ENCODE data around the gene SLC5A3.

DNA sequence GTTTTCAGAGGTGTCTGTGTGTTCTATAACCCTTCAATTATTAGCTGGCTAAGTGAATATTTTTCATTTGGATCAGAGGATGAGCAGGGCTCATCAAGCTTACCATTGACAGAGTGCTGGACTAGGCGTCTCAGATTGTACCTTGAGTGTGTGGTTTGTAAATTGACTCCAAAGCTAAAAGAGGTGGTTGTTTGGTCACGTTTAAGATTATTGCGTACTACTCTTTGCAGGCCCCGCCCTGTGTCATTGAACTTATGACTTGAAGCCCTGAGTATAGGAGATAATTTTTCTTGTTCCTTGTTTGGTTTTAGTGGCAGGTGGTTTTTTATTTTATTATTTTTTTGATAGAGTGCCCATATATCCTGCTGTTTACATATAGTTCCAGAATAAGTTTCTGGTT, 17.7 kb downstream of the SLC5A3 start:
- TF ChIP-seq, protein P1, sequence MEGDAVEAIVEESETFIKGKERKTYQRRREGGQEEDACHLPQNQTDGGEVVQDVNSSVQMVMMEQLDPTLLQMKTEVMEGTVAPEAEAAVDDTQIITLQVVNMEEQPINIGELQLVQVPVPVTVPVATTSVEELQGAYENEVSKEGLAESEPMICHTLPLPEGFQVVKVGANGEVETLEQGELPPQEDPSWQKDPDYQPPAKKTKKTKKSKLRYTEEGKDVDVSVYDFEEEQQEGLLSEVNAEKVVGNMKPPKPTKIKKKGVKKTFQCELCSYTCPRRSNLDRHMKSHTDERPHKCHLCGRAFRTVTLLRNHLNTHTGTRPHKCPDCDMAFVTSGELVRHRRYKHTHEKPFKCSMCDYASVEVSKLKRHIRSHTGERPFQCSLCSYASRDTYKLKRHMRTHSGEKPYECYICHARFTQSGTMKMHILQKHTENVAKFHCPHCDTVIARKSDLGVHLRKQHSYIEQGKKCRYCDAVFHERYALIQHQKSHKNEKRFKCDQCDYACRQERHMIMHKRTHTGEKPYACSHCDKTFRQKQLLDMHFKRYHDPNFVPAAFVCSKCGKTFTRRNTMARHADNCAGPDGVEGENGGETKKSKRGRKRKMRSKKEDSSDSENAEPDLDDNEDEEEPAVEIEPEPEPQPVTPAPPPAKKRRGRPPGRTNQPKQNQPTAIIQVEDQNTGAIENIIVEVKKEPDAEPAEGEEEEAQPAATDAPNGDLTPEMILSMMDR (IDR thresholded peaks at IDR 0.05; ENCODE audit: poor library complexity, severe bottlenecking): no peak
- TF ChIP-seq RAD21 (conservative IDR thresholded peaks at IDR 0.05) (no peak), MXI1 (conservative IDR thresholded peaks at IDR 0.05; ENCODE audit: poor library complexity, severe bottlenecking) (no peak), SMC3 (conservative IDR thresholded peaks at IDR 0.05; ENCODE audit: poor library complexity) (no peak), EP300 (conservative IDR thresholded peaks at IDR 0.05; ENCODE audit: poor library complexity, severe bottlenecking) (no peak)

All from neural cell (in vitro differentiated cells).